ENCODE results near the gene CACNA1S.

CACNA1S gene

DNA sequence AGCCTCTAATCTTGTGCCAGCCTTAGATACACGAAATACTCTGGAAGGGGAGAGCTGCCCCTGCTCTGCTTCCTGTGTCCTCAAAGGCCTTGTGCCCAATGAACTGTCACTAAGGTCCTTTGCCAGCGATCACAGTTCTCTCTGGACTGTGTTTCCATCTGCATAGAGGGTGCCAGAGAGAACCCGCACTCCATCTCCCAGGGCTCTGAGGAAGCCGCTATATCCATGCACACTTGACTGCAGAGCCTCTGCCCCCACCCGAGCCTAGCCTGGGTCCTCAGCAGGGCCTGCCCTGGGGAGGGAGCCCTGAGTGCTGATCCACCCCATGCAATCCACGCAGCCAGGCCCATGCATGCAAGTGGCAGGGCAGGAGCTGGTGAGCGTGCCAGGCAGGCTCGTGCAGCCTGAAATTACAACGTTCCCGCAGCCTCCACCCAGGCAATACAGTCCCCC lies 58.1 kb downstream of the CACNA1S start:
- Histone ChIP-seq H2AFZ (ENCODE audit: low read depth, low read length, severe bottlenecking) (no peak overlapping the region), H4K20me1 (ENCODE audit: low read depth, low read length) (no peaks in the 10 kb centered on the region), H3K27ac (ENCODE audit: low read depth, low read length) (no peak overlapping the region), H3K9ac (ENCODE audit: low read length) (no peak overlapping the region), H3K4me3 (ENCODE audit: insufficient read depth, low read length, poor library complexity, severe bottlenecking) (no peak overlapping the region), H3K4me2 (ENCODE audit: low read depth, low read length, poor library complexity, severe bottlenecking) (no peak overlapping the region), H3K27me3 (ENCODE audit: low read length) (no peaks in the 10 kb centered on the region), H3K36me3 (ENCODE audit: low read length) (no peaks in the 10 kb centered on the region), H3K9me3 (ENCODE audit: insufficient read depth, low read length) (no peaks in the 10 kb centered on the region), H3K79me2 (ENCODE audit: insufficient read depth, low read length) (no peaks in the 10 kb centered on the region), H3F3A (ENCODE audit: insufficient read depth) (no peaks in the 10 kb centered on the region), H3K9me2 (replicated peaks; ENCODE audit: insufficient read depth, low read length) (no peaks in the 10 kb centered on the region)
- TF ChIP-seq CTCF (IDR thresholded peaks at IDR 0.05; ENCODE audit: insufficient read depth, low read length, poor library complexity, severe bottlenecking), result no peak
- no peak for TF ChIP-seq EZH2phosphoT487 (conservative IDR thresholded peaks at IDR 0.05; ENCODE audit: low read length)

DNA sequence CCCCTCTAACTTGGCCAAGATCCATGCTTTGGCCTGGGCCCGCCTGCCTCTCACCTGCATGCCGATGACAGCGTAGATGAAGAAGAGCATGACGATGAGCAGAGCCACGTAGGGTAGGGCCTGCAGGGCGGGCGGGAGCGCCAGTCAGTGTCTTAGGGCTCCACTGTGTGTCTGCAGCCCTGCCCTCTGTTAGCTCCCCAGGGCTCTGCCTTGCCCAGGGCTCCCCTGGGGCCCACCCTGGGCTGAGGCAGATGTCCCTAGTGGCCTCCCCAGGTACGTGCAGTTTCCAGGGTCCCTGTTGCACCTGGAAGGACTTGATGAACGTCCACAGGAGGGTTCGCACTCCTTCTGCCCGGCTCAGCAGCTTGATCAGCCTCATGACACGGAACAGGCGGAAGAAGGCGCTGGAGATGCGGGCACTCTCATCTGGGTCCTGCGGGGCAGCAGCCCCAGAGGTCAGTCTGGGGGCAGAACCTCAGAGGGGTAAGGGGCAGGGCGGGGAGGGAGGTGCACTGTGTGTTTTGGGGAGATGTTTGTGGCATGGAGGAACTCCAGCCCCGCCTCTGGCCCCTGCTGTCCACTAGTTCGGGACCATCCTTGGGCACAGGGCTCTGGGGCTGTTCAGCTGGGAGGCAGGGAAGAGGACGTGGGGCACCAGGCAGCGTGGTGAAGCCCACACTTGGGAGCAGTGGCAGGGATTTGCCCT lies 58.9 kb downstream of the CACNA1S start:
- Histone ChIP-seq H3K27me3 (ENCODE audit: low read length) (no peaks in the 10 kb centered on the region), H3F3A (ENCODE audit: insufficient read depth) (no peaks in the 10 kb centered on the region), H3K4me2 (ENCODE audit: low read depth, low read length, poor library complexity, severe bottlenecking) (no peak overlapping the region), H3K27ac (ENCODE audit: low read depth, low read length) (no peak overlapping the region), H3K36me3 (ENCODE audit: low read length) (no peaks in the 10 kb centered on the region), H4K20me1 (ENCODE audit: low read depth, low read length) (no peaks in the 10 kb centered on the region), H3K9me3 (ENCODE audit: insufficient read depth, low read length) (no peaks in the 10 kb centered on the region), H3K9me2 (replicated peaks; ENCODE audit: insufficient read depth, low read length) (no peaks in the 10 kb centered on the region), H3K79me2 (ENCODE audit: insufficient read depth, low read length) (no peaks in the 10 kb centered on the region), H3K9ac (ENCODE audit: low read length) (no peak overlapping the region), H2AFZ (ENCODE audit: low read depth, low read length, severe bottlenecking) (no peak overlapping the region), H3K4me3 (ENCODE audit: insufficient read depth, low read length, poor library complexity, severe bottlenecking) (no peak overlapping the region)
- TF ChIP-seq CTCF (IDR thresholded peaks at IDR 0.05; ENCODE audit: insufficient read depth, low read length, poor library complexity, severe bottlenecking) (no peak), EZH2phosphoT487 (conservative IDR thresholded peaks at IDR 0.05; ENCODE audit: low read length) (no peak)

GRCh38 chr1:201051399-201051798 lies 60.8 kb downstream of the CACNA1S start:
- Histone ChIP-seq H3K27me3 (ENCODE audit: low read length) (no peaks in the 10 kb centered on the region), H2AFZ (ENCODE audit: low read depth, low read length, severe bottlenecking) (no peak overlapping the region), H4K20me1 (ENCODE audit: low read depth, low read length) (no peaks in the 10 kb centered on the region), H3K4me2 (ENCODE audit: low read depth, low read length, poor library complexity, severe bottlenecking) (no peak overlapping the region), H3K36me3 (ENCODE audit: low read length) (no peaks in the 10 kb centered on the region), H3K9ac (ENCODE audit: low read length) (no peak overlapping the region), H3K4me3 (ENCODE audit: insufficient read depth, low read length, poor library complexity, severe bottlenecking) (no peak overlapping the region), H3K9me3 (ENCODE audit: insufficient read depth, low read length) (no peaks in the 10 kb centered on the region), H3K27ac (ENCODE audit: low read depth, low read length) (no peak overlapping the region), H3K9me2 (replicated peaks; ENCODE audit: insufficient read depth, low read length) (no peaks in the 10 kb centered on the region), H3K79me2 (ENCODE audit: insufficient read depth, low read length) (no peaks in the 10 kb centered on the region), H3F3A (ENCODE audit: insufficient read depth) (no peaks in the 10 kb centered on the region)
- TF ChIP-seq EZH2phosphoT487 (conservative IDR thresholded peaks at IDR 0.05; ENCODE audit: low read length), result no peak

DNA sequence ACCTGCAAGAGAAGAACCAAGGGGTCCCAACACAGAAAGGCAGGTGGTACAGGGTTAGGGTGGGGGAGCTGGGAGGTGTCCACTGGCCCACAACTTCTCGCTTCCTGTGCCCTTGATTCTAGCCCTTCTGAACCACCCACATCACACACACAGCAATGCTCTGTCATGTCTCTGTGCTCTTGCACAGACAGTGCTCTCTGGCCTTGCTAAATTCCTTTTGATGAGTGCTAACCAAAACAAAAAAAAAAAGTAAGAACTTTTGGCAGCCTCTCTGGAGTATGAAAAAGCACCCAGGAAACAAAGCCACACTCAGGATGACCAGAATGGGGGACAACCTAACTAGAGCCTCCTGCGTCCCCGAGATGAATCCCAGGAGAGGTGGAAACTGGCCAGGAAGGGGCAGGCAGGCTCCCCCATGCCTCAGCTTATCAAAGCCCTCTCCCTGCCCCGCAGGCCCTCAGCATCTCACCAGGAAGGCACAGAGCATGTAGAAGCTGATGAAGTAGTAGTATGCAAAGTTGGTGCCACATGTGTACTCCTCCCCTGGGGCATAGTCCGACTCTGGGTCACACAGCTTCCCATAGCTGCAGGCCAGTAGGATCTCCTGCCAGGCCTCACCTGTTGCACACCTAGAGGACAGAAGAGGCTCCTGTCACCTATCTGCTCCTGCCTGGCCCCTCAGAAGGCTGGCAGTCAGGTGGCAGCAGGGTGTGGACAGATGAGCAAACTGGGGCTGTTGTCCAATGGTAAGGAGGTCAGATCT lies 61.5 kb downstream of the CACNA1S start:
- Histone ChIP-seq H3K9ac (ENCODE audit: low read length) (no peak overlapping the region), H2AFZ (ENCODE audit: low read depth, low read length, severe bottlenecking) (no peak overlapping the region), H3K9me3 (ENCODE audit: insufficient read depth, low read length) (no peaks in the 10 kb centered on the region), H3K27ac (ENCODE audit: low read depth, low read length) (no peak overlapping the region), H3K27me3 (ENCODE audit: low read length) (no peaks in the 10 kb centered on the region), H3K36me3 (ENCODE audit: low read length) (no peaks in the 10 kb centered on the region), H3K9me2 (replicated peaks; ENCODE audit: insufficient read depth, low read length) (no peaks in the 10 kb centered on the region), H3K4me2 (ENCODE audit: low read depth, low read length, poor library complexity, severe bottlenecking) (no peak overlapping the region), H3F3A (ENCODE audit: insufficient read depth) (no peaks in the 10 kb centered on the region), H3K4me3 (ENCODE audit: insufficient read depth, low read length, poor library complexity, severe bottlenecking) (no peak overlapping the region), H4K20me1 (ENCODE audit: low read depth, low read length) (no peaks in the 10 kb centered on the region), H3K79me2 (ENCODE audit: insufficient read depth, low read length) (no peaks in the 10 kb centered on the region)
- TF ChIP-seq CTCF (IDR thresholded peaks at IDR 0.05; ENCODE audit: insufficient read depth, low read length, poor library complexity, severe bottlenecking), result no peak
- TF ChIP-seq EZH2phosphoT487 (conservative IDR thresholded peaks at IDR 0.05; ENCODE audit: low read length), result no peak
